HepG2 (cell line): ENCODE data around the gene TTC6. TPM values are rescaled to one million over a fixed set of nuclear protein-coding genes. Genes with fewer than 3 reads are reported as not detected.
A peak's percentile ranks its signal among the peaks of the same experiment; 100 is the strongest.

Source experiments
- AKNA ChIP-seq: sonication (generic); formaldehyde crosslinking; IDR thresholded peaks from 2 replicates; pipeline ENCODE4 v1.4.0; 2020; ENCODE audit warnings: missing genetic modification reagents, borderline replicate concordance
- GZF1 ChIP-seq: sonication (generic); formaldehyde crosslinking; IDR thresholded peaks from 2 replicates; pipeline ENCODE4 v1.5.1; 2020; ENCODE audit warnings: mild to moderate bottlenecking, missing genetic modification reagents
- HOMEZ ChIP-seq: IDR thresholded peaks from 2 replicates; pipeline ENCODE4 v1.6.1; 2016; ENCODE audit warnings: low read depth
- IRF2 ChIP-seq: IDR thresholded peaks from 2 replicates; pipeline ENCODE4 v1.6.1; 2018; ENCODE audit warnings: missing genetic modification reagents, missing compliant biosample characterization
- ISL2 ChIP-seq: sonication (generic); formaldehyde crosslinking; IDR thresholded peaks from 2 replicates; pipeline ENCODE4 v1.5.0; 2020; ENCODE audit warnings: missing genetic modification reagents
- LRRFIP1 ChIP-seq: sonication (generic); formaldehyde crosslinking; conservative IDR thresholded peaks from 2 replicates; pipeline ENCODE4 v1.4.0; 2020; ENCODE audit warnings: missing genetic modification reagents
- MLX ChIP-seq: IDR thresholded peaks from 2 replicates; pipeline ENCODE4 v1.6.1; 2016
- PHF5A ChIP-seq: IDR thresholded peaks from one replicate; pipeline ENCODE4 v1.6.1; 2018; ENCODE audit warnings: low read depth, missing genetic modification reagents; ENCODE audit not compliant: unreplicated experiment
- SMAD3 ChIP-seq: sonication (generic); formaldehyde crosslinking; IDR thresholded peaks from 2 replicates; pipeline ENCODE4 v1.4.0; 2020; ENCODE audit warnings: missing genetic modification reagents
- ZBTB39 ChIP-seq: sonication (generic); formaldehyde crosslinking; IDR thresholded peaks from 2 replicates; pipeline ENCODE4 v1.5.0; 2020; ENCODE audit warnings: missing genetic modification reagents
- ZBTB7B ChIP-seq: sonication (generic); formaldehyde crosslinking; IDR thresholded peaks from 2 replicates; pipeline ENCODE4 v1.4.0; 2020; ENCODE audit warnings: missing genetic modification reagents
- ZKSCAN8 ChIP-seq: IDR thresholded peaks from 2 replicates; pipeline ENCODE4 v1.6.1; 2016; ENCODE audit warnings: borderline replicate concordance, missing genetic modification reagents, missing compliant biosample characterization
- ZNF317 ChIP-seq: sonication (generic); formaldehyde crosslinking; IDR thresholded peaks from 2 replicates; pipeline ENCODE4 v1.5.0; 2020; ENCODE audit warnings: mild to moderate bottlenecking, missing genetic modification reagents
- ZNF337 ChIP-seq: sonication (generic); formaldehyde crosslinking; IDR thresholded peaks from 2 replicates; pipeline ENCODE4 v1.5.1; 2020; ENCODE audit warnings: missing genetic modification reagents, low read depth, mild to moderate bottlenecking, borderline replicate concordance
- ZNF773 ChIP-seq: sonication (generic); formaldehyde crosslinking; IDR thresholded peaks from 2 replicates; pipeline ENCODE4 v1.4.0; 2020; ENCODE audit warnings: missing genetic modification reagents, borderline replicate concordance
- ZUFSP ChIP-seq: sonication (generic); formaldehyde crosslinking; IDR thresholded peaks from 2 replicates; pipeline ENCODE4 v1.9.0; 2021; ENCODE audit warnings: missing genetic modification reagents, mild to moderate bottlenecking, borderline replicate concordance
- polyA plus RNA-seq, 8 experiments: library from polyadenylated mRNA; depleted of rRNA in 3 of 8; stranded (reverse) in 7 of 8; unstranded in 1 of 8; fragments of >200 nt; fragmentation: Illumina TruSeq in 4 of 8; extraction: Trizol in 4 of 8; gene quantifications; 2 replicates each; pipeline versions ENCODE4 v1.2.1 to v1.2.3, GENCODE V29; 2011 to 2016; ENCODE audit warnings: low read depth in 4 of 8, missing spikeins in 1 of 8, mixed read lengths in 1 of 8; ENCODE audit not compliant: insufficient read depth in 1 of 8
- total RNA-seq, 5 experiments: library from RNA; depleted of rRNA; stranded (reverse); fragments of >200 nt; fragmentation: Illumina TruSeq; extraction: Trizol; gene quantifications; 2 replicates each; pipeline ENCODE4 v1.2.3, GENCODE V29; 2016; ENCODE audit warnings: low read depth in 1 of 5

The TTC6 gene
- total and polyA plus RNA-seq, 2 of the 13 experiments (the other 11 are each of a cell fraction or from before 2014, with no cell fraction given) = 9.3 to 27.4 TPM

- TF ChIP-seq MLX (CRISPR knock-in tag) (peak; percentile 25; the same call in 1 of the 2 replicates), ZNF337 (CRISPR knock-in tag) (peak; percentile 63; the same call in 1 of the 2 replicates), SMAD3 (CRISPR knock-in tag) (peak; percentile 65; the same call in 1 of the 2 replicates), AKNA (0 out of 2 replicates have a peak, but pooled peaks have one; percentile 21), ZKSCAN8 (0 out of 2 replicates have a peak, but pooled peaks have one; percentile 44), GZF1 (CRISPR knock-in tag) (no peak), ZNF773 (CRISPR knock-in tag) (no peak), ZNF317 (CRISPR knock-in tag) (0 out of 2 replicates have a peak, but pooled peaks have one; percentile 28), LRRFIP1 (CRISPR knock-in tag) (0 out of 2 replicates have a peak, but pooled peaks have one; percentile 79), ZBTB39 (CRISPR knock-in tag) (no peak), ZUFSP (CRISPR knock-in tag) (no peak), ISL2 (CRISPR knock-in tag) (peak; percentile 68; the same call in 1 of the 2 replicates), IRF2 (CRISPR knock-in tag) (peak; percentile 60; the same call in 1 of the 2 replicates), HOMEZ (CRISPR knock-in tag) (peak; percentile 32; the same call in 1 of the 2 replicates), PHF5A (CRISPR knock-in tag) (peak; percentile 44), ZBTB7B (CRISPR knock-in tag) (peak; percentile 91)
These were observed 29.9 kb upstream of the TTC6 start (continued) for GRCh38 chr14:37565550-37565949.
